ENCODE measurements around the gene KRTAP10-12. TPM values are rescaled to one million over a fixed set of nuclear protein-coding genes. Genes with fewer than 3 reads are reported as not detected.

The KRTAP10-12 gene
- total and polyA plus RNA-seq, 2 experiments from 2014 or later = not detected

DNA sequence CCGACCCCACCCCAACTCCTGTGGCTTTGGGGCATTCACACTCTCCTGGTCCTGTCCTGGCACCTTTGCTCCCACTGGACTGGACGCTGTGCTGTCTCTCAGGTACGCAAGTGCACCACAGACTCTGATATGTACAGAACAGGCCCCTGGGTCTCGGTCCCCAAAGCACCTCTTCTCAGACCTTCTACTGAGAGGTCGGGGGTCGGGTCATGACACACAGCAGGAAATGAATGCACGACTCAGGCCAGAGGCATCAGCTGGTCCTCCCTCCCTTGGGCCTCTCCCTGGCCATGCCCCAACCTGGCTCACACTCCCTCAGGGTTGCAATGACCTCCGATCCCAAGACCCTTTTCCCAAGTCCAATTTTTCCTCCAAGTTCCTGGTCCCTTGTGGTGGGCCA lies 1.8 kb upstream of the KRTAP10-12 start:
- no peaks in the 10 kb centered on the region for H3K4me1 ChIP-seq (ENCODE audit: insufficient read depth)
- no peaks in the 10 kb centered on the region for H3K9me3 ChIP-seq (ENCODE audit: low read depth)
- 27 to 31% methylated on average over 8 of the region's 8 CpGs for WGBS, 2 experiments (ENCODE audit: low coverage in 1 of 2, low lambda C conversion rate in 2 of 2, missing lambda C conversion rate in 2 of 2)
- TF ChIP-seq EZH2phosphoT487 (IDR thresholded peaks at IDR 0.05; ENCODE audit: insufficient read depth, low read depth) (no peak), EZH2 (IDR thresholded peaks at IDR 0.05; ENCODE audit: insufficient read depth, poor library complexity, severe bottlenecking) (no peak)
- in situ Hi-C loops (cut with MboI) = no loop called here
- no peak overlapping the region for H2AFZ ChIP-seq
- no peaks in the 10 kb centered on the region for H3K79me2 ChIP-seq (ENCODE audit: insufficient read depth)
- H3K36me3 ChIP-seq (ENCODE audit: low read depth) = no peaks in the 10 kb centered on the region
- H4K20me1 ChIP-seq (ENCODE audit: insufficient read depth) = no peaks in the 10 kb centered on the region
- DNase-seq = no peak
- H3K9me2 ChIP-seq (ENCODE audit: insufficient read depth) = no peaks in the 10 kb centered on the region
- H3K4me2 ChIP-seq (ENCODE audit: unreplicated experiment) = no peak overlapping the region
- no peak overlapping the region for H3K27ac ChIP-seq
- H3K9ac ChIP-seq = no peak overlapping the region
- H3K27me3 ChIP-seq (replicated peaks; ENCODE audit: insufficient read depth) = peaks cover 42% of the 10 kb centered on the region
- H3K4me3 ChIP-seq = no peak overlapping the region
- H3F3A ChIP-seq (ENCODE audit: insufficient read depth) = no peaks in the 10 kb centered on the region

DNA sequence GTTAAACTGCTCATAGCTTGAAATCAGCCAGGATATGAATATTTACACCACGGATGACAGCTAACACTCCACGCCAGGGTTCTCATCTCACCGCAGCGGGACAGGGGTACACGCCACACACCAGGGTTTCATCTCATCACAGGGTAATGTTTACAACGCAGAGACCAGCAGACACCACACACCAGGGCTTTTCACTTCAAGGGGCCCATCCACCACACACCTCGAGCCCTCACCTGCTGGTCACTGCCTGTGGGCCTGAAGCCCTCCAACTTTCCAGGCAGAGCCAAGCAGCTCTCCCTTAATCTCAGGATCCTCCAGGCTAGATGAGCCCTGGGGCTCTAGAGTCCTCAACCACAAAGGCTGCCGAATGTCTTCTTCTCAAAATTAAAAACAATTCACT lies 1.3 kb upstream of the KRTAP10-12 start:
- H3K36me3 ChIP-seq (ENCODE audit: low read depth) = no peaks in the 10 kb centered on the region
- no peak overlapping the region for H2AFZ ChIP-seq
- no peak overlapping the region for H3K9ac ChIP-seq
- peaks cover 45% of the 10 kb centered on the region for H3K27me3 ChIP-seq (replicated peaks; ENCODE audit: insufficient read depth)
- no peaks in the 10 kb centered on the region for H3K4me1 ChIP-seq (ENCODE audit: insufficient read depth)
- H3K79me2 ChIP-seq (ENCODE audit: insufficient read depth) = no peaks in the 10 kb centered on the region
- DNase-seq = no peak
- TF ChIP-seq EZH2phosphoT487 (IDR thresholded peaks at IDR 0.05; ENCODE audit: insufficient read depth, low read depth) (no peak), EZH2 (IDR thresholded peaks at IDR 0.05; ENCODE audit: insufficient read depth, poor library complexity, severe bottlenecking) (no peak)
- H3K4me3 ChIP-seq = no peak overlapping the region
- H3K9me2 ChIP-seq (ENCODE audit: insufficient read depth) = no peaks in the 10 kb centered on the region
- H3K9me3 ChIP-seq (ENCODE audit: low read depth) = no peaks in the 10 kb centered on the region
- in situ Hi-C loops (cut with MboI) = no loop called here
- no peaks in the 10 kb centered on the region for H4K20me1 ChIP-seq (ENCODE audit: insufficient read depth)
- no peak overlapping the region for H3K27ac ChIP-seq
- no peak overlapping the region for H3K4me2 ChIP-seq (ENCODE audit: unreplicated experiment)
- WGBS, 2 experiments (ENCODE audit: low coverage in 1 of 2, low lambda C conversion rate in 2 of 2, missing lambda C conversion rate in 2 of 2) = 39 to 43% methylated on average over 8 of the region's 8 CpGs
- no peaks in the 10 kb centered on the region for H3F3A ChIP-seq (ENCODE audit: insufficient read depth)

DNA sequence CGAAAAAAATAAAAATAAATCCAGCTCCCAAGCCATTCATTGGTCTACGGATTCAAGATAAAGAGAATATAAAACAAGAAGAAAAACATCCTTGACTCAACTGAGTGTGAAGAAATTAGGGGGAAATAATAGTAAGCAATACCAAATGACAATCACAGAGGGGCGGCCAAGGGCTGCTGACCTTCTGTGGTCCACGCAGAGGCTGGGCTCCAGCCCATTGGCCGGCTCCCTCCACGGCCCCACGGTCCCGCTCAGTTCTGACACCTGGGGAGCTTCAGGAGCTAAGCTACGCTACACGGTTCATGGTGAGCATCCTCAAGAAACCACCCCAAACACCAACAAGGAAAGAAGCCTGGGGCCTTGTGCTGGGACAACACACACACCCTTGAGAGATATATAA lies 400 bp upstream of the KRTAP10-12 start:
- Histone ChIP-seq H3K4me3 (no peak overlapping the region), H3K9me3 (ENCODE audit: low read depth) (no peaks in the 10 kb centered on the region), H3F3A (ENCODE audit: insufficient read depth) (no peaks in the 10 kb centered on the region), H3K79me2 (ENCODE audit: insufficient read depth) (no peaks in the 10 kb centered on the region), H4K20me1 (ENCODE audit: insufficient read depth) (no peaks in the 10 kb centered on the region), H3K36me3 (ENCODE audit: low read depth) (no peaks in the 10 kb centered on the region), H3K9me2 (ENCODE audit: insufficient read depth) (no peaks in the 10 kb centered on the region), H3K9ac (no peak overlapping the region), H3K27me3 (replicated peaks; ENCODE audit: insufficient read depth) (peaks cover 54% of the 10 kb centered on the region), H3K4me2 (ENCODE audit: unreplicated experiment) (no peak overlapping the region), H2AFZ (no peak overlapping the region), H3K4me1 (ENCODE audit: insufficient read depth) (no peaks in the 10 kb centered on the region), H3K27ac (no peak overlapping the region)
- TF ChIP-seq EZH2 (IDR thresholded peaks at IDR 0.05; ENCODE audit: insufficient read depth, poor library complexity, severe bottlenecking) (no peak), EZH2phosphoT487 (IDR thresholded peaks at IDR 0.05; ENCODE audit: insufficient read depth, low read depth) (no peak)
- WGBS, 2 experiments (ENCODE audit: low coverage in 1 of 2, low lambda C conversion rate in 2 of 2, missing lambda C conversion rate in 2 of 2) = 42 to 48% methylated on average over 7 to 10 of the region's 10 CpGs
- no peak for DNase-seq
- in situ Hi-C loops (cut with MboI) = no loop called here

DNA sequence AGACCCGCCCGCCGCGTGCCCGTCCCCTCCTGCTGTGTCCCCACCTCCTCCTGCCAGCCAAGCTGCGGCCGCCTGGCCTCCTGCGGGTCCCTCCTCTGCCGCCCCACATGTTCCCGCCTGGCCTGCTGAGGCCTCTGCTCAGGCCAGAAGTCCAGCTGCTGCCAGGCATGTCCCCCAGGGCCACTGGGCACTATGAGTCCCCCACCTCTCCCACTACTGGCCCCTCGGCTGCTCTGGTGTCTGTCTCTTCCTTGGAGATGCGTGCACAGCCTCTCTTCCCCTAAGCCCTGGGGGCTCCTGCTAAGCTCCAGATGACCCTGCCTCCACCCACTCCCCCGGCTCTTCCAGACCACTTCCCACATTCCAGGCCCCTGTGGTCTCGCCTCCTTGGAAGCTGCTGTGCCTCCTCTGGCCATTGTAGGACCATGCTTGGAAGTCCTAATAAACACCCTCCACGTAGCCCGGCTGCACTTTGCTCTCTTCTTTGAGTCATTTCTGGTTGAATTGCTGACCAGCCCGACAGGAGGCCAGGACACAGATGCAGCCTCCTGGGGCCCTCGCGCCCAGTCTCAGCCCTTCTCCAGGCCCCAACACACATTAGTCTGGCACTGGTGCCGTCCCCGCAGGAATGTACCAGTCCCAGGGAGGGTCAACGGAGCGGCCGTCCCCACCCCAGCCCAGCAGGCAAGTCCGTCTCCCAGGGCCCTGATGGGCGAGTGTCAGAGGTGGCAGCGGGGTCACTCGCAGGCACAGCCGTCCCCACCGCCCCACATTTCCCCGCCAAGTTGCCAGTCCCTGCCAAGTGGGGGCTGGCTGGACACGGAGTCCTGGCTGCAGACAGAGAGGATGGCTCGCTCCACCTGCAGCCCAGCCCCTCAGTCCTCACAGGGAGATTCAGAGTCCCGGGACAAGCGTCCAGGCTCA lies 1.1 kb downstream of the KRTAP10-12 start:
- H3K27ac ChIP-seq = no peak overlapping the region
- WGBS, 2 experiments (ENCODE audit: low coverage in 1 of 2, low lambda C conversion rate in 2 of 2, missing lambda C conversion rate in 2 of 2) = 20 to 23% methylated on average over 24 to 35 of the region's 35 CpGs
- H3K9me3 ChIP-seq (ENCODE audit: low read depth) = no peaks in the 10 kb centered on the region
- H3K9me2 ChIP-seq (ENCODE audit: insufficient read depth) = no peaks in the 10 kb centered on the region
- TF ChIP-seq EZH2phosphoT487 (IDR thresholded peaks at IDR 0.05; ENCODE audit: insufficient read depth, low read depth) (no peak), EZH2 (IDR thresholded peaks at IDR 0.05; ENCODE audit: insufficient read depth, poor library complexity, severe bottlenecking) (no peak)
- H3K79me2 ChIP-seq (ENCODE audit: insufficient read depth) = no peaks in the 10 kb centered on the region
- H2AFZ ChIP-seq = no peak overlapping the region
- no peaks in the 10 kb centered on the region for H3K36me3 ChIP-seq (ENCODE audit: low read depth)
- no peak overlapping the region for H3K4me2 ChIP-seq (ENCODE audit: unreplicated experiment)
- H3F3A ChIP-seq (ENCODE audit: insufficient read depth) = no peaks in the 10 kb centered on the region
- DNase-seq = no peak
- H4K20me1 ChIP-seq (ENCODE audit: insufficient read depth) = no peaks in the 10 kb centered on the region
- no peaks in the 10 kb centered on the region for H3K4me1 ChIP-seq (ENCODE audit: insufficient read depth)
- H3K9ac ChIP-seq = no peak overlapping the region
- H3K4me3 ChIP-seq = no peak overlapping the region
- in situ Hi-C loops (cut with MboI) = no loop called here
- H3K27me3 ChIP-seq (replicated peaks; ENCODE audit: insufficient read depth) = peaks cover 63% of the 10 kb centered on the region
